Inflammatory macrophage (primary cell): ENCODE data around the gene DNAH3.
"Not testable (repeated sequence)": the region's sequence is repeated elsewhere in the genome, so short reads cannot be mapped to it uniquely, and the experiment has no call there.

Experiments
- DNase-seq, 2 donors: peaks; one replicate each; pipeline ENCODE4 v3.0.0-alpha.2; 2020 to 2022
- total RNA-seq, 18 experiments: gene quantifications; one replicate each; lab custom pipeline; 2026; ENCODE audit warnings: mixed read lengths in 6 of 18, inconsistent platforms in 2 of 18; lab: John Stamatoyannopoulos, UW

The DNAH3 gene
- 0 to 0.87 (median 0.22) reads per million in 18 experiments for total RNA-seq

- DNase-seq = peak; percentile 14 to 34
These were observed at the start of gene DNAH3 for GRCh38 chr16:21150375-21151001. Gene DNAH3 (minus strand): TSS chr16:21150846. CDS start chr16:21150319, 527 bp downstream.

- no peak for DNase-seq
These were observed 49.1 kb upstream of the DNAH3 start for GRCh38 chr16:21199607-21200218.

GRCh38 chr16:21197621-21198020 lies 47.0 kb upstream of the DNAH3 start:
- no peak for DNase-seq

- no peak for DNase-seq
These were observed 46.5 kb upstream of the DNAH3 start for GRCh38 chr16:21197112-21197511.

GRCh38 chr16:21195330-21195729 lies 44.7 kb upstream of the DNAH3 start:
- not testable (repeated sequence) for DNase-seq

- DNase-seq = no peak
These were observed 44.2 kb upstream of the DNAH3 start for GRCh38 chr16:21194771-21195301.

- DNase-seq = no peak
These were observed 42.3 kb upstream of the DNAH3 start for GRCh38 chr16:21192991-21193390.

GRCh38 chr16:21190599-21190998 lies 40.0 kb upstream of the DNAH3 start:
- DNase-seq = no peak

- no peak for DNase-seq
These were observed 39.4 kb upstream of the DNAH3 start for GRCh38 chr16:21190013-21190412.

GRCh38 chr16:21189311-21189710 lies 38.7 kb upstream of the DNAH3 start:
- DNase-seq = no peak

- DNase-seq = no peak
These were observed 35.7 kb upstream of the DNAH3 start for GRCh38 chr16:21186326-21186691.

- DNase-seq = no peak
These were observed 35.1 kb upstream of the DNAH3 start for GRCh38 chr16:21185659-21186325.

- DNase-seq = no peak
These were observed 34.2 kb upstream of the DNAH3 start for GRCh38 chr16:21184834-21185233.

- no peak for DNase-seq
These were observed 33.3 kb upstream of the DNAH3 start for GRCh38 chr16:21183995-21184394.

GRCh38 chr16:21179983-21180365 lies 29.3 kb upstream of the DNAH3 start:
- DNase-seq = no peak

GRCh38 chr16:21179126-21179982 lies 28.7 kb upstream of the DNAH3 start:
- no peak for DNase-seq

- DNase-seq = no peak
These were observed 24.8 kb upstream of the DNAH3 start for GRCh38 chr16:21175397-21175796.

- DNase-seq = no peak
These were observed 22.0 kb upstream of the DNAH3 start for GRCh38 chr16:21172650-21173049.

- not testable (repeated sequence) for DNase-seq
These were observed 19.5 kb upstream of the DNAH3 start for GRCh38 chr16:21170116-21170515.

GRCh38 chr16:21169249-21169981 lies 18.8 kb upstream of the DNAH3 start:
- DNase-seq = no peak

- DNase-seq = no peak
These were observed 17.4 kb upstream of the DNAH3 start for GRCh38 chr16:21167929-21168602.
